Osteoblast (primary cell): ENCODE data around the gene PARD3B. TPM values are rescaled to one million over a fixed set of nuclear protein-coding genes. Genes with fewer than 3 reads are reported as not detected.
A peak's percentile ranks its signal among the peaks of the same experiment; 100 is the strongest.

Experiments
- DNase-seq: peaks from one replicate; pipeline ENCODE4 v3.0.0; 2011; ENCODE audit warnings: low spot score, mixed read lengths; ENCODE audit not compliant: insufficient read length; ENCODE audit errors: missing footprints
- H2AFZ ChIP-seq: 2 replicates; pipeline ENCODE4 v1.6.0; 2011; ENCODE audit warnings: mild to moderate bottlenecking, low read length
- H3K27ac ChIP-seq: 2 replicates; pipeline ENCODE4 v1.5.1; 2011; ENCODE audit warnings: mild to moderate bottlenecking, low read depth, low read length, moderate library complexity
- H3K27me3 ChIP-seq: 2 replicates; pipeline ENCODE4 v1.6.0; 2012; ENCODE audit warnings: mild to moderate bottlenecking, control low read depth, inconsistent platforms, low read length, moderate library complexity; ENCODE audit not compliant: insufficient read depth
- H3K36me3 ChIP-seq: 2 replicates; pipeline ENCODE4 v1.5.1; 2011; ENCODE audit warnings: mild to moderate bottlenecking, low read length, control low read depth, moderate library complexity; ENCODE audit not compliant: insufficient read depth
- H3K4me1 ChIP-seq: 2 replicates; pipeline ENCODE4 v1.5.1; 2011; ENCODE audit warnings: mild to moderate bottlenecking, low read length, control low read depth, moderate library complexity; ENCODE audit not compliant: insufficient read depth
- H3K4me2 ChIP-seq: 2 replicates; pipeline ENCODE4 v1.6.0; 2011; ENCODE audit warnings: mild to moderate bottlenecking, low read length; ENCODE audit not compliant: insufficient read depth
- H3K4me3 ChIP-seq: fragments of 200-600 bp; sonication (generic); 3 replicates; pipeline ENCODE4 v1.5.1; 2012; ENCODE audit warnings: mild to moderate bottlenecking, low read length, inconsistent platforms; ENCODE audit not compliant: insufficient read depth
- H3K79me2 ChIP-seq: 2 replicates; pipeline ENCODE4 v1.6.0; 2012; ENCODE audit warnings: mild to moderate bottlenecking, low read length, control low read depth, inconsistent platforms; ENCODE audit not compliant: insufficient read depth
- H3K9me3 ChIP-seq: 2 replicates; pipeline ENCODE4 v1.5.1; 2011; ENCODE audit warnings: low read depth, low read length, control low read depth
- H4K20me1 ChIP-seq: 2 replicates; pipeline ENCODE4 v1.6.0; 2012; ENCODE audit warnings: mild to moderate bottlenecking, low read length, control low read depth; ENCODE audit not compliant: insufficient read depth
- CTCF ChIP-seq: IDR thresholded peaks from 2 replicates; pipeline ENCODE4 v1.5.1; 2011; ENCODE audit warnings: mild to moderate bottlenecking, low read depth, low read length, moderate library complexity; ENCODE audit errors: extremely low read depth
- total RNA-seq: library from RNA; depleted of rRNA; stranded (reverse); fragments of >200 nt; gene quantifications from 2 replicates; pipeline ENCODE4 v1.2.3, GENCODE V29; 2012

Gene PARD3B
- total RNA-seq, 1 donor: 22.4 TPM

- H2AFZ ChIP-seq: no peak overlapping the region
- no peak for TF ChIP-seq CTCF
These were observed 986.3 kb downstream of the PARD3B start for GRCh38 chr2:205531489-205532148.

GRCh38 chr2:205535001-205535400 is 989.7 kb downstream of the PARD3B start:
- no peak for DNase-seq
- no peaks in the 10 kb centered on the region for H4K20me1 ChIP-seq
- H3K4me3 ChIP-seq: no peak overlapping the region
- H3K36me3 ChIP-seq: no peaks in the 10 kb centered on the region
- H3K4me1 ChIP-seq: no peaks in the 10 kb centered on the region
- no peak overlapping the region for H3K4me2 ChIP-seq
- H3K27me3 ChIP-seq: no peaks in the 10 kb centered on the region
- H3K9me3 ChIP-seq: no peaks in the 10 kb centered on the region
- H3K27ac ChIP-seq: no peak overlapping the region
- H2AFZ ChIP-seq: no peak overlapping the region
- no peaks in the 10 kb centered on the region for H3K79me2 ChIP-seq
- no peak for TF ChIP-seq CTCF

More at GRCh38 chr2:205531489-205532148, 986.3 kb downstream of the PARD3B start:
- H3K79me2 ChIP-seq: no peaks in the 10 kb centered on the region
- no peak overlapping the region for H3K4me2 ChIP-seq
- DNase-seq: no peak
- H3K27me3 ChIP-seq: no peaks in the 10 kb centered on the region
- no peaks in the 10 kb centered on the region for H4K20me1 ChIP-seq
- H3K36me3 ChIP-seq: no peaks in the 10 kb centered on the region
- H3K9me3 ChIP-seq: no peaks in the 10 kb centered on the region
- no peaks in the 10 kb centered on the region for H3K4me1 ChIP-seq
- H3K4me3 ChIP-seq: no peak overlapping the region
- no peak overlapping the region for H3K27ac ChIP-seq

- TF ChIP-seq CTCF: peak; percentile 6
- no peaks in the 10 kb centered on the region for H3K36me3 ChIP-seq
- no peaks in the 10 kb centered on the region for H3K27me3 ChIP-seq
- no peaks in the 10 kb centered on the region for H3K9me3 ChIP-seq
- no peaks in the 10 kb centered on the region for H4K20me1 ChIP-seq
- H2AFZ ChIP-seq: no peak overlapping the region
- H3K27ac ChIP-seq: no peak overlapping the region
- no peaks in the 10 kb centered on the region for H3K4me1 ChIP-seq
- H3K4me2 ChIP-seq: no peak overlapping the region
- no peak overlapping the region for H3K4me3 ChIP-seq
- no peaks in the 10 kb centered on the region for H3K79me2 ChIP-seq
- peak; percentile 10 for DNase-seq
These were observed 994.3 kb downstream of the PARD3B start for GRCh38 chr2:205539603-205540002.

- Histone ChIP-seq H3K27ac (no peak overlapping the region), H3K4me3 (no peak overlapping the region), H4K20me1 (no peaks in the 10 kb centered on the region), H3K36me3 (no peaks in the 10 kb centered on the region), H3K9me3 (no peaks in the 10 kb centered on the region), H3K4me1 (no peaks in the 10 kb centered on the region), H3K79me2 (no peaks in the 10 kb centered on the region), H2AFZ (no peak overlapping the region), H3K4me2 (no peak overlapping the region), H3K27me3 (no peaks in the 10 kb centered on the region)
- no peak for TF ChIP-seq CTCF
- DNase-seq: no peak
These were observed 994.8 kb downstream of the PARD3B start for GRCh38 chr2:205540036-205540435.
